DOHH2 (cell line): Measurements from ENCODE around the gene CPOX.

ENCODE experiments used
- H3F3A ChIP-seq: fragments of 200-600 bp; sonication (generic), shearing (Covaris generic); 2 replicates; pipeline ENCODE4 v1.6.0; 2016; ENCODE audit warnings: antibody characterized with exemption, mild to moderate bottlenecking; ENCODE audit not compliant: control insufficient read depth, insufficient read depth
- H3K27ac ChIP-seq: fragments of 200-600 bp; sonication (generic); 2 replicates; pipeline ENCODE4 v1.5.1; 2014; ENCODE audit warnings: low read depth, mild to moderate bottlenecking, low read length, moderate library complexity
- H3K27me3 ChIP-seq: fragments of 200-600 bp; sonication (generic); 2 replicates; pipeline ENCODE4 v1.6.1; 2014; ENCODE audit warnings: mild to moderate bottlenecking, low read length, mixed read lengths; ENCODE audit not compliant: control insufficient read depth
- H3K36me3 ChIP-seq: fragments of 200-600 bp; sonication (generic); 2 replicates; pipeline ENCODE4 v1.6.1; 2014; ENCODE audit warnings: mild to moderate bottlenecking, low read length, moderate library complexity, mixed read lengths; ENCODE audit not compliant: control insufficient read depth
- H3K4me1 ChIP-seq: fragments of 200-600 bp; sonication (generic); 2 replicates; pipeline ENCODE4 v1.6.1; 2014; ENCODE audit warnings: mild to moderate bottlenecking, low read length, mixed read lengths; ENCODE audit not compliant: control insufficient read depth
- H3K4me2 ChIP-seq: fragments of 200-600 bp; sonication (generic); 2 replicates; pipeline ENCODE4 v1.6.0; 2014; ENCODE audit warnings: mild to moderate bottlenecking, low read length, moderate library complexity
- H3K4me3 ChIP-seq: fragments of 200-600 bp; sonication (generic); 2 replicates; pipeline ENCODE4 v1.5.1; 2014; ENCODE audit warnings: mild to moderate bottlenecking, low read length, mixed read lengths
- H3K79me2 ChIP-seq: fragments of 200-600 bp; sonication (generic); 2 replicates; pipeline ENCODE4 v1.6.1; 2014; ENCODE audit warnings: mild to moderate bottlenecking, low read length, mixed read lengths; ENCODE audit not compliant: control insufficient read depth
- H3K9me2 ChIP-seq: fragments of 200-600 bp; sonication (generic); replicated peaks from 2 replicates; pipeline ENCODE4 v1.6.1; 2014; ENCODE audit warnings: mild to moderate bottlenecking, low read length, mixed read lengths; ENCODE audit not compliant: control insufficient read depth
- H3K9me3 ChIP-seq: fragments of 200-600 bp; sonication (generic); 2 replicates; pipeline ENCODE4 v1.6.1; 2014; ENCODE audit warnings: antibody characterized with exemption, low read length, mixed read lengths; ENCODE audit not compliant: control insufficient read depth, insufficient read depth
- H4K20me1 ChIP-seq: fragments of 200-600 bp; sonication (generic); 2 replicates; pipeline ENCODE4 v1.6.0; 2014; ENCODE audit warnings: low read depth, mild to moderate bottlenecking, antibody characterized with exemption, low read length, moderate library complexity; ENCODE audit not compliant: control insufficient read depth, insufficient read depth
- CTCF ChIP-seq: fragments of 200-600 bp; sonication (generic); IDR thresholded peaks from one replicate; pipeline ENCODE4 v1.5.1; 2014; ENCODE audit warnings: antibody characterized with exemption, mild to moderate bottlenecking, low read depth, low read length; ENCODE audit not compliant: poor library complexity, severe bottlenecking
- EZH2phosphoT487 ChIP-seq: fragments of 200-600 bp; sonication (generic); IDR thresholded peaks from 2 replicates; pipeline ENCODE4 v1.6.1; 2017; ENCODE audit warnings: borderline replicate concordance, mild to moderate bottlenecking, antibody characterized with exemption, low read length, moderate library complexity, mixed read lengths

The CPOX gene

GRCh38 chr3:98542623-98543022 is 50.8 kb downstream of the CPOX start:
- Histone ChIP-seq H3K4me3 (no peak overlapping the region), H3K27me3 (no peaks in the 10 kb centered on the region), H3K27ac (no peak overlapping the region), H3K4me2 (no peak overlapping the region), H3K9me2 (no peaks in the 10 kb centered on the region), H4K20me1 (no peaks in the 10 kb centered on the region), H3F3A (peaks cover 6% of the 10 kb centered on the region), H3K4me1 (peaks cover 48% of the 10 kb centered on the region), H3K9me3 (no peaks in the 10 kb centered on the region), H3K36me3 (no peaks in the 10 kb centered on the region), H3K79me2 (no peaks in the 10 kb centered on the region)
- TF ChIP-seq EZH2phosphoT487 (no peak), CTCF (no peak)

- H3F3A ChIP-seq: peaks cover 6% of the 10 kb centered on the region
- H4K20me1 ChIP-seq: no peaks in the 10 kb centered on the region
- no peaks in the 10 kb centered on the region for H3K9me2 ChIP-seq
- H3K9me3 ChIP-seq: no peaks in the 10 kb centered on the region
- H3K27me3 ChIP-seq: no peaks in the 10 kb centered on the region
- TF ChIP-seq CTCF (no peak), EZH2phosphoT487 (no peak)
- H3K79me2 ChIP-seq: no peaks in the 10 kb centered on the region
- H3K4me2 ChIP-seq: no peak overlapping the region
- no peak overlapping the region for H3K27ac ChIP-seq
- no peak overlapping the region for H3K4me3 ChIP-seq
- peaks cover 56% of the 10 kb centered on the region for H3K4me1 ChIP-seq
- H3K36me3 ChIP-seq: no peaks in the 10 kb centered on the region
Measured at GRCh38 chr3:98541695-98542094, 51.7 kb downstream of the CPOX start.

DNA sequence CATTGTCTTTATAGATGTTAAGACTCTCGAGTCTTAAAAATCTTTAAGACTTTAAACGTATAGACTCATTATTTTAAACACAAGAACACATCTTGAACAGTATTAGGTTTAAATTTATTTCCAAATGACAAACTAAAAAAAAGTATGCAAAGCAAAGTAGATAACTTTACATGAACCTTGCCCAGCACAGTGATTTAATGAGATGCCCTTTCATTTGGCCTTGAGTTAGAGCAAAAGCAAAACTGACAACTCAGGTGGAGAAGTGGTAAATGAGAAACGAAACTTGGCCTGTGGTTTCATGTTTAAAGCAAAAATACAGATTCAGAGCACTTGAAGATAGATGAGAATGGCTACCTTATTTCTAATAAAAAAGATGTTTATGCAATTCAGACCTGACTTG is 53.1 kb downstream of the CPOX start:
- TF ChIP-seq EZH2phosphoT487 (no peak), CTCF (no peak)
- Histone ChIP-seq H4K20me1 (no peaks in the 10 kb centered on the region), H3K27ac (peak overlapping the region; percentile 74), H3K9me2 (no peaks in the 10 kb centered on the region), H3K79me2 (no peaks in the 10 kb centered on the region), H3K27me3 (no peaks in the 10 kb centered on the region), H3K4me3 (peak overlapping the region; percentile 38), H3F3A (peaks cover 10% of the 10 kb centered on the region), H3K36me3 (no peaks in the 10 kb centered on the region), H3K4me2 (peak overlapping the region; percentile 53), H3K4me1 (peaks cover 62% of the 10 kb centered on the region), H3K9me3 (no peaks in the 10 kb centered on the region)
